GM12872 (cell line): ENCODE measurements around the gene PGM2L1.

Experiments used
- TF ChIP-seq, protein P1 (sequence below): IDR thresholded peaks from 3 replicates; pipeline ENCODE4 v1.5.1; 2011; ENCODE audit warnings: low read depth, mild to moderate bottlenecking, low read length, moderate library complexity; ENCODE audit not compliant: insufficient read depth

PGM2L1 gene

DNA sequence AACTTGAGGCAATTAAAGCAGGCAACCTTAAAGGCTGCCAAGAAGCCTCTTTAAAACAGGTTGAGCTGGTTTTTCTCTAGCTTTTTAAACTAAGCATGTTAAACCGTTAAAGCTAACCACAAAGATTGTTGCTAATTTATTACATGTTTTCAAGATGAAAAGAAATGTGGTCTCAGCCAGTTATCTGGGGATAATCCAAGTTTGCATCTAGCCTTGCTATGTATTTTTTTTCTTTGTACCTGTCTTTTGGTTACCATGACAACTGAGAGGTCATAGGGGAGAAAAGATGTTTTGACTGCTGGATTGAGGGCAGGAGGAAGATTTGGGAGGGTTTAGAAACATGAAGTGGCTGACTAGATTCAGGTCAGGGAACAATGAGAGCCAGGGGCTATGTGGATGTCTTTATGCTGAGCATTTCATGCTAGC, 19.2 kb upstream of the PGM2L1 start:
- TF ChIP-seq, protein P1, sequence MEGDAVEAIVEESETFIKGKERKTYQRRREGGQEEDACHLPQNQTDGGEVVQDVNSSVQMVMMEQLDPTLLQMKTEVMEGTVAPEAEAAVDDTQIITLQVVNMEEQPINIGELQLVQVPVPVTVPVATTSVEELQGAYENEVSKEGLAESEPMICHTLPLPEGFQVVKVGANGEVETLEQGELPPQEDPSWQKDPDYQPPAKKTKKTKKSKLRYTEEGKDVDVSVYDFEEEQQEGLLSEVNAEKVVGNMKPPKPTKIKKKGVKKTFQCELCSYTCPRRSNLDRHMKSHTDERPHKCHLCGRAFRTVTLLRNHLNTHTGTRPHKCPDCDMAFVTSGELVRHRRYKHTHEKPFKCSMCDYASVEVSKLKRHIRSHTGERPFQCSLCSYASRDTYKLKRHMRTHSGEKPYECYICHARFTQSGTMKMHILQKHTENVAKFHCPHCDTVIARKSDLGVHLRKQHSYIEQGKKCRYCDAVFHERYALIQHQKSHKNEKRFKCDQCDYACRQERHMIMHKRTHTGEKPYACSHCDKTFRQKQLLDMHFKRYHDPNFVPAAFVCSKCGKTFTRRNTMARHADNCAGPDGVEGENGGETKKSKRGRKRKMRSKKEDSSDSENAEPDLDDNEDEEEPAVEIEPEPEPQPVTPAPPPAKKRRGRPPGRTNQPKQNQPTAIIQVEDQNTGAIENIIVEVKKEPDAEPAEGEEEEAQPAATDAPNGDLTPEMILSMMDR: no peak

DNA sequence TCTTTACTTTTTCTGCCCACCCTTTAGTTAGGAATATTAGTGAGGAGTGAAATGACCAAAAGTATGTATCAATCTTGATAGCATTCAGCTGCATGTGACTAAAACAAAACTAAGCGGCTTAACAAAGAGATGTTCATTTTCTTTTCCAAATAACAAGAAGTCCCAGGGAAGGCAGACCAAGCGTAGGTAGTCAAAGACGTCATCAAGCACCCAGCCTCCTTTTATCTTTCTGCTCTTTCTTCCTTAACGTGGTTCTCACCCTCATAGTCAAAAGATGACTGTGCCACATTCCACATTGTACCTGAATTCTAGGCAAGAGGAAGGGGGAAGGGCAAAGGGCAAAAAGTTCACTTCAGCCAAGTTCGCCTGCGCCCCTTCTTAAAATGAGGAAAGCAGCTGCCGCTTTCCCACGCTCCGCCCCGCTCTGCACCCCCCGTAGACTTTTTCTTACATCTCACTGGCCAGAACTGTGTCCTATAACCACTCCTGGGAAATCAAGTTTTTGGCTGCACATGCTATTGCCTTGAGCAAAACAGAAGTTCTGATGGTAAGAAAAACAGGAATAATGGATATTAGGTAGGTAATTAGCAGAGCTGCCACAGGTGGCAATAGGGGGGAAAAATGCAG, 14.6 kb upstream of the PGM2L1 start:
- TF ChIP-seq, protein P1: no peak

GRCh38 chr11:74412321-74412720, 14.1 kb upstream of the PGM2L1 start:
- TF ChIP-seq, protein P1: no peak

- TF ChIP-seq, protein P1: no peak
Observed at GRCh38 chr11:74409633-74410032, 11.4 kb upstream of the PGM2L1 start.

GRCh38 chr11:74403607-74404321, 5.5 kb upstream of the PGM2L1 start:
- TF ChIP-seq, protein P1: no peak

DNA sequence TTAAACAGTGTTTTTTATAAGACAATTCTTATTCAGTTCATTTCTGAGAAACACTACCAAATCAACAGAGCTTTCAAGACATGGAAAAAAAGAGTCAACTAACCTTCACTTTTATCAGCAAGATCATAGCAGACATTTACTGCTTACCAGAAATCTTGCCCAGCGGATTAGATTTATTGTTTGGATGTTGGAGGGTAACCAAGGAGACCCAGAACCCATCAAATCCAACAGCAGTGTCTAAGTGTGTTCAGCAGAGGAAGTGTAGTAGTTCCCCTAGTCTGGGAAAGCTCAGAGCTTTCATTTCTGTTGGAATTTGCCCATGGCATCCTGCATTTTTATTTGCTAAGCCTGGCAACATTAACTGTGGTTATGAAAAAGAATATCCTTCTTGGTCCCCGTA, 2.4 kb upstream of the PGM2L1 start:
- TF ChIP-seq, protein P1: no peak

GRCh38 chr11:74397501-74398243, 561 bp downstream of the PGM2L1 start:
- TF ChIP-seq, protein P1: peak; percentile 35; the same call in 2 of the 3 replicates
